HK-2 (cell line): ENCODE results near the gene SDR42E2.
"Not testable (repeated sequence)": the region's sequence is repeated elsewhere in the genome, so short reads cannot be mapped to it uniquely, and the experiment has no call there.

Experiments
- DNase-seq: peaks from one replicate; pipeline ENCODE4 v3.0.0-alpha.2; 2018; ENCODE audit not compliant: unreplicated experiment

The SDR42E2 gene

DNA sequence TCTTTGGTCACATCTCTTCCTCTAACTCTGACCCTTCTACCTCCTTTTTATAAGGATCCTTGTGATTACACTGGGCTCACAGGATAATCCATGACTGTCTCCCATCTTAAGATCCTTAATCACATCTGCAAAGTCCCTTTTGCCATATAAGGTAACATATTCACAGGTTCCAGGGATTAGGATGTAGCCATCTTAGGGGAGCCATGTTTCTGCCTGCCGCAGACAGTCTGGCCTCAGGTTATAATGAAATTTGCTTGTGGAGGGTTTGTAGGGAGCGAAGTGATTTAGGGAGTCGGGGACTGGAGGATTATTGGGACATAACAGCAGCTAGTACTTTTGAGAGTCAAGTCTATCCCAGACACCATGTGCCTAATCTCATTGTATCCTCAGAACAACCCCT, 51.5 kb downstream of the SDR42E2 start:
- DNase-seq = no peak

DNA sequence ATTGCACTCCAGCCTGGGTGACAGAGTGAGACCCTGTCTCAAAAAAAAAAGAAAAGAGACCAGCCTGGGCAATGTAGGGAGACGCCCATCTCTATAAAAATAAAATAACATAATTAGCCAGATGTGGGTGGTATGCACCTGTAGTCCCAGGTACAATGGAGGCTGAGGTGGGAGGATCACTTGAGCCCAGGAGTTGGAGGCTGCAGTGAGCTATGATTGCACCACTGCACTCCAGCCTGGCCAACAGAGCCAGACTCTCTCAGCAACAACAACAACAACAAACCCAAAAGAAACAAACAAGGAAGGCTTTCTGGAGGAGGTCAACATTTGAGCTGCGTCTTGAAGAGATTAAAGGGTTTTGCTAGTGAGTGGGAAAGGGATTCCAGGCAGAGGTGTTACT, 52.1 kb downstream of the SDR42E2 start:
- DNase-seq = no peak

DNA sequence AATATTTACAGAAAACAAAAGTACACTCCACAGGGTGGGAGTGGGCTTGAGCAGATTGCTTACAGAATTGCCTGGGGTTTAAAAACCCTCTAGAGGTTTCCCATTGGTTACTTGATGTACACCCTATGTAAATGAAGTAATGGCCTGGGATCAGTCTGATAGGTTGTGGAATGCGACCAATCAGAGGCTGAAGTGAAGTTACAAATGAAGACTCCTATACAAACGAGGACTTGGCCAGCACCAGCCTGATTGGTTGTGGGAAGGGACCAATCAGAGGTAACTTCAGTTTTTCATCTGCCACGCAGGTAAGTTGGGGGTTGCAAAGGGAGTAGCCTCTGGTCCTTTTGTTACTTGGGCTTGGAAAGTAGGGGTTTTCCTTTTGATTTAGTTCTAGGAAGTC, 52.6 kb downstream of the SDR42E2 start:
- no peak for DNase-seq

DNA sequence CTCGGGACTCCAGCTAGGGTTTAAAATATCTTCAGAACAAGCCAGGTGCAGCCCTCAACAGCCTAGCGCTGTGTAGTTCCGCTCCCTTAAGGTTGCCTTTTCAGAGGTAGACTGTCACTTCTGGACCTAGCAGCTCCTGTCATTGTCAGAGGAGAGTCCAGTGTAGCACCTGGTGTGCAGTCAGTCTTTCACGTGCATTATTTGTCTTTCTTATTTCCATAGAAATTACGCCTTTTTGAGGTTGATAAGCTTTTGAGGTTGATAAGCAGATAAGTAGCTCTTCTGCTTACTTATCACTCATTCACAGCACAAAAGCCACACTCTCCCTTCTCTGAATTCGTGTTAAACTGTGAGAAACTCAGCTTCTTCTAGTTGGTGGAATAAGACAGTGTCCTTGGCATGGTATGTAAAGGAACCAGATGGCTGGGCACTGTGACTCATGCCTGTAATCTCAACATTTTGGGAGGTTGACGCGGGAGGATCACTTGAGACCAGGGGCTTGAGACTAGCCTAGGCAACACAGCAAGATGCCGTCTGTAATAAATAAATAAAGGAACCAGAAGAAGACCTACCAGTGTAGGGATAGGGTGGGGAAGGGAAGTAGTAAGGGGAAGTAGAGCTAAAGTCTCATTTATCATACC, 54.0 kb downstream of the SDR42E2 start:
- no peak for DNase-seq

DNA sequence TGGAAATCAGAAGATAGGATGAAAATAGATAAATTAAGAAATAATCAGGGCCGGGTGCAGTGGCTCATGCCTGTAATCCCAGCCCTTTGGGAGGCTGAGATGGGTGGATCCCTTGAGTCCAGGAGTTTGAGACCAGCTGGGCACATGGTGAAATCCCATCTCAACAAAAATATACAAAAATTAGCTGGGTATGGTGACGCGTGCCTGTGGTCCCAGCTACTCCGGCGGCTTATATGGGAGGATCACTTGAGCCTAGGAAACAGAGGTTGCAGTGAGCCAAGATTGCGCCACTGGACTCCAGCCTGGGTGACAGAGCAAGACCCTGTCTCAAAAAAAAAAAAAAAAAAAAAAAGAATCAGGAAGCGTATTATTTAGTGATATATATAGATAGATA, 54.5 kb downstream of the SDR42E2 start:
- DNase-seq = not testable (repeated sequence)

DNA sequence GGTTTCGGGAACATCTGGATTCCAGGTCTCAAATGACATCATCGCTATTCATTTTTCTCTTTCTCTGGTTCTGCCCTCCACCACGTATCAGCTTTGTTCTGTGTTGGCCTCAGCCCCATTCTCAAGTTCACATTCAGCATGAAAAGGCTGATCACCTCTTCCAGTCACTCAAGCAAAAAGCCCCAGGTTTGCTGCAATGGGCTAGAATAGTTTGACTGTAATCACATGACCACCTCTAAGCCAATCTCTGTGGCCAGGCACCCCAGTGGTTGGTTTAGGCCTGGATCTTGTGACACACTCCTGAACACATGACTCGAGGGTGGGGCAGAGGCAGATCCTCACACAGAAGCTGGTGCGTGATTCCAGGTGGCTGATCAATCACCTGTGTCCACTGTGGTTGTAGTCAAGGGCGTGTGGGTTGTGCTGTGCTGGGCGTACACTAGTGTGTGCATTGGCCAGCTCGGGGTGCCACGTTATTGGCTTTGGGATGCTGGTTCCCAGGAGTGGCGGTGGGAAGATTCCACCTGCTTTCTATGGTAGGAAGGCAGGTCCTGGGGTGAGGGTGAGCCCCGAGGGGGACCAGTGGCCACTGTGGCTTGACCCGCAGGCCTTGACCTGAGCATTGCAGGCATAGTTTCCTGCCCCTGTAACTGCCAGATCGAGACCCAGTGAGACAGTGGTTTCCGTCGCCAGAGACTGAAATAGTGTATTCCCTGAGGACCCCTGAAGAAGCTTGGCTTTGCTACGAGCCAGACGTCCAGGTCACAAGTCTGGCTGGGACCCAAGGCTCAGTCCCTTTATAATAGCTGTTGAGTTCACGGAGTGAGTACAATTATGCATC, 55.8 kb downstream of the SDR42E2 start:
- DNase-seq = peak; percentile 13

DNA sequence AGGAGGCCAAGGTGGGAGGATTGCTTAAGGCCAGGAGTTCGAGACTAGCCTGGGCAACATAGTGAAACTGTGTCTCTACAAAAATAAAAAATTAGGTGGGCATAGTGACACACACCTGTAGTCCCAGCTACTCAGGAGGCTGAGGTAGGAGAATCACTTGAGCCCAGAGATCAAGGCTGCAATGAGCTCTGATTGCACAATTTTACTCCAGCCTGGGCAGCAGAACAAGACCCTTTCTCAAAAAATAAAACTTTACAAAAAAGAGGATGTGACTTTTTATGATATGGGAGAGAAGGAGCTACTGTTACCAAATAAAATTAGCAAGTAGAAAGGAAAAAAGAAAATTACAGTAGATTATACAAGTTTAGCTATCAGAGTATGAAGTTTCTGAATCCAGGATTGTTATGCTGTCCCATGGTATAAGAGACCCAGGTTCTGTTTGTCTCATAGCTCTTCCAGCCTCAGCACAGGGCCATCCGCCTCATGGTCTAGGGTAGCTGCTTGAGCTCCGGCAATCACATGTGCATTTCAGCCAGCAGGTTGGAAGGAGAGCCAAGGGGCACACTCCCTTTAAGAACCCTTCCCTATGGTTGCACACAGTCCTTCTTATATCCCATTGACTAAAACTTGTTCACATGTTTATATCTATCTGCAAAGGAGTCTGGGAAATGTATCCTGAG, 57.2 kb downstream of the SDR42E2 start:
- DNase-seq = no peak

DNA sequence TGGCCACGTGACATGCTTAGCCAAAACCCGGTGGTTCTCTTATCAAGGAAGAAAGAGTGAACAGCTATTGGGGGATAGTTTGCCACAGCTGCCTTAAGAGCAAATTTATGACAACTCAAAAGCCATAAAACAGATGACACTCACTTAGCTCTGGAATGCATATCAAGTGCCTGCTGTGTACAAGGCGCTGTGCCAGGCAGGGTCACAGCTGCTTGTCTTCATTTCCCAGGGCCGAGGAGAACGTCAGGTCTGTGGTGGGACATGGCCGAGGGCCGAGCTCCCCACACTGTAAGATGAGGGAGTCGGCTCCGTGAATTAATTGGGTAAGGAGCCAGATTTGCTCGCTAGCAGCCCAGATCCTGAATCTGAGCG, 57.7 kb downstream of the SDR42E2 start:
- DNase-seq = no peak

DNA sequence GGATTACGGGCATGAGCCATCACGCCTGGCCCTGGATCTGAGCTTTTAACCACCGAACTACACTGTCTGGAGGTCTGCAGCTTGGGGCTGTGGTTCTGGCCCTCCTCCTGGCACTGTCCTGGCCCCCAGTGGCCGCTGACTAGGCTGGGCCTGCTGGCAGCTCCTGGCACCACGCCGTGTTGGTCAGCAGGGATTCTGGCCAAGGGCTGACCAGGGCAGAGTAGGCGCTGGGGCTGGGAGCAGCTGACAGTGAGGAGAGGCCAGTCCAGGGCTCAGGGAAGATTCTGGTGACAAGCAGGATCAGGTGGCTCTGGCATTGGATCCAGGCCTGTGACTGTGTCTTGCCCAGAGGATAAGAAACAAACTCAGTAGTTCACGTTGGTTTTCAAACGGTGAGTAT, 58.4 kb downstream of the SDR42E2 start:
- no peak for DNase-seq

DNA sequence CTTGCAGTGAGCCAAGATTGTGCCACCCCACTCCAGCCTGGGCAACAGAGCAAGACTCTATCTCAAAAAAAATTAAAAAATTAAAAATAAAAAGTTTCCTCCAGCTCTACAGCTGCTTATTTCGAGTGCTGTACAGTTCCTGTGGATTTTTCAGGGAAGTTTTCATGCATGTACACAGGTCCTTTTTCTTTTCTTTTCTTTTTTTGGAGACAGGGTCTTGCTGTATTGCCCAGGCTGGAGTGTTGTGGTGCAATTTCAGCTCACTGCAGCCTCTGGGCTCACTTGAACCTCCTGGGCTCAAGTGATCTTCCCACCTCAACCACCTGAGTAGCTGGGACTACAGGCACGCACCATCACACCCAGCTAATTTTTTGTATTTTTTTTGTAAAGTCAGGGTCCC, 59.7 kb downstream of the SDR42E2 start:
- no peak for DNase-seq

DNA sequence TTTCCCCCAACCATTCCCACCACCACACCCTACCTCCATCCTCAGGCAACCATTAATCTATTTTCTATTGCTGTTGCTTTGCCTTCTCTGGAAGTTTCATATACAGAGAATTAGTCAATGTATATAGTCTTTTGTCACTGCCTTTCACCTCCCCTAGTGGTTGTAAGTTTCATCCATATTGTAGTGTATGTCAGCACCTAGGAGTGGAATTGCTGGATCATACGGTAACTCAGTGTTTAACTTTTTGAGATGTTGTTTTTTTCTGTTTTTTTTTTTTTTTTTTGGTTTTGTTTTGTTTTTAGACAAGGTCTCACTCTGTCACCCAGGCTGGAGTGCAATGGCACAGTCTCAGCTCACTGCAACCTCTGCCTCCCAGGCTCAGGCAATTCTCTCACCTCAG, 60.7 kb downstream of the SDR42E2 start:
- DNase-seq = no peak

DNA sequence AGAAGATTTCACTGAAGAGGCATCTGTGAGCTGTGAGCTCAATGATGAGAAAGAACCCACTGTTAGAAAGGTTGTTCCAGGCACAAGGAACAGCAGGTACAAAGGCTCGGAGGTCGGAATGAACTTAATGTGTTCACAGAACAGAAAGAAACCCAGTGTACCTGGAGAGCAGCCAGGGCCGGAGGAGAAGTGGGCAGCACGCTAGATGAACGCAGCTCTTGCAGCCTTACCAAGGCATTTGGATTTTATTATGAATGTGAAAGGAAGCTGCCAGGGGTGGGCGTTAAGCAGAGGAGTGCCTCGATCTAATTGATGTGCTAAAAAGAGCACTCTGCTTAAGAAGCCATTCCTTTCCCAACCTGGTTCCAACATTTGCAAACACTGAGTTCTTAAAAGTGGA, 62.8 kb downstream of the SDR42E2 start:
- no peak for DNase-seq

DNA sequence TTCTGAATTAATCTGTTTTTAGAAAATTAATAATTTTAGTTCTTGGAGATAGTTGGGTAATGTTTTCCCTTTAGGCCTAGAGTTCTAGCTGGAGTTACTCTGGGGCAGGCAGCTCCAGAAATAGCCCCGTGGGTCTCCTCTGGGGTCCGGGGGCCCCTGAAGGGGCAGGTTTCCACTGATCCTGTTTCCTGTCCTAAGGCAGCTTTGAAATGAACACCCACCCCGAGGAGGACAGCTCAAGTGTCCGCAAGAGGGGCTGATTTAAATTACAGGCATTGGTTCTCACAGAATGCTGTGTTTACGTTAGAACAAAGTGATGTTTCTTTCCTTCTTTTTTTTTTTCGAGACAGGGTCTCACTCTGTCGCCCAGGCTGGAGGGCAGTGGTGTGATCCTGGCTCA, 67.6 kb downstream of the SDR42E2 start:
- no peak for DNase-seq

DNA sequence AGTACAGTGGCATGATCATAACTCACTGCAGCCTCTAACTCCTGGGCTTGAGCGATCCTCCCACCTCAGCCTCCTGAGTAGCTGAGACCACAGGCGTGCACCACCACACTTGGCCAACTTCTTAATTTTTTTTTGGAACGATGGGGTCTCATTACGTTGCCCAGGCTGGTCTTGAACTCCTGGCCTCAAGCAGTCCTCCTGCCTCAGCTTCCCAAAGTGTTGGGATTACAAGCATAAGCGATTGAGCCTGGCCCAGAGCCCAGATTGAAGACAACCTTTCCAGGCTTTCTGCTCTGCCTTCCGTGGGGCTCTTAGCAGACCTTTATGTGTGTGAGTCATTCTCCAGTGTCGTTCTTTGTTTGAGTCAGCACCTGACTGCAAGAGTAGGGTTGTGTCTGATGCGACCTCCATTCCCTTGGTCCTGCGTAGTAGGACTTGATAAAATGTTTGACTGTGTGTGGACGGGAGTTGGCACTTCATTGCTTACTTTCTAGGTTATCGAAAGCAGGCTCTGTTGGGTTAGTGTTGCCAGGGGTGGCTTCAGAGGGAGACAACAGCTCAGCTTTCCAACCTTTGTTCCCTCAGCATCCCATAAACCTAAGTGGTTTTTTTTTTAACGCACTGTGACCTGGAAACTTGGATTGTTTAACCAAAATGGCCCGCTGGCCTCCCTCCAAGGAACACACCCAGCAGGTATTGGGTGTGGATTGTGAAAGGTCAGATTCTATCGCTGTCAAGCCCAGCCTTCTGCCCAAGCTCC, 70.2 kb downstream of the SDR42E2 start:
- peak; percentile 8 for DNase-seq

DNA sequence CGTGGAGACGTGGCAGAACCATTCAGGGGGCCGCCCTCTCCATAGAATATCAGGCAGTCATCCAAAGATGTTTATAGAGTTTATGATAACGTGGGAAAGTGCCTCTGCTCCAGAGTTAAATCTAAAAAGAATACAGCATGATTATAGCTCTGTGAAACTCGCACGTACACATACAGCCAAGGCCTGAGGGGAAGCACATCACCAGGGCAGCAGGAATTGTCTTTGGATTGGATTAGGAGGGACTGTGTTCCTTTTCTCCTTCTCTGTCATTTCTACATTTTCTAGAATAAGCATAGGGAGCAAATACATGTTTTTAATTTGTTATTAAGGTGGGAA, 70.7 kb downstream of the SDR42E2 start:
- no peak for DNase-seq

DNA sequence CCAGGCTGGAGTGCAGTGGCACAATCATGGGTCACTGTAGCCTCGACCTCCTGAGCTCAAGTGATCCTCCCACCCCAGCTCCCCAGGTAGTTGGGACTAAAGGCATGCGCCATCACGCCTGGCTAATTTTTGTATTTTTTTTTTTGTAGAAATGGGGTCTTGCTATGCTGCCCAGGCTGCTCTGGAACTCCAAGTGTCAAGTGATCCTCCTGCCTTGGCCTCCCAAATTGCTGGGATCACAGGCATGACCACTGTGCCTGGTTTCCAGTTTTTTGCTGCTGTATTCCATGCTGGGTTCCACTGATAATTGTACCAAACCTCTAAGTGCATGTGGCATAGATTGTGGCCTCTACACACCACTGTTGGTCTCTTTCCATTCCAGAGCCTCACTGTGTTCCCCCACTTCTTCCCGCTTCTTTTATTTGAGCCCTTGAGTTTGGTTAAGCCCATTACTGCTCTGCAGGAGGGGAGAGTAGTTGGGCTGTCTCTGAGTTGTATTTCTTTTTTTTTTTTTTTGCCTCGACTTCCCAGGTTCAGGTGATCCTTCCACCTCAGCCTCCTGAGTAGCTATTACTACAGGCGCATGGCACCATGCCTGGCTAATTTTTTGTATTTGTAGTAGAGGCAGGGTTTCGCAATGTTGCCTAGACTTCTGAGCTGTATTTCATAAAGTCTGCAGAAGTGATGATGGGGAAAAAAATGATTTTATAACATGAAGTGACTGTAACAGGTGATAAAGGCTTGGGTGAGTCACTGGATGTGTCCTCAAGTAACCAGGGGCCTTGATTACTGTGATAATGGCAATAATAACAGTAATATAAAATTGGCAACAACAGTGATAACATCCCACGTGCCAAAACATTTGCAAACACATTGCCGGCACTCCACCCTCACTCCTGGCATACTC, 73.8 kb downstream of the SDR42E2 start:
- no peak for DNase-seq

DNA sequence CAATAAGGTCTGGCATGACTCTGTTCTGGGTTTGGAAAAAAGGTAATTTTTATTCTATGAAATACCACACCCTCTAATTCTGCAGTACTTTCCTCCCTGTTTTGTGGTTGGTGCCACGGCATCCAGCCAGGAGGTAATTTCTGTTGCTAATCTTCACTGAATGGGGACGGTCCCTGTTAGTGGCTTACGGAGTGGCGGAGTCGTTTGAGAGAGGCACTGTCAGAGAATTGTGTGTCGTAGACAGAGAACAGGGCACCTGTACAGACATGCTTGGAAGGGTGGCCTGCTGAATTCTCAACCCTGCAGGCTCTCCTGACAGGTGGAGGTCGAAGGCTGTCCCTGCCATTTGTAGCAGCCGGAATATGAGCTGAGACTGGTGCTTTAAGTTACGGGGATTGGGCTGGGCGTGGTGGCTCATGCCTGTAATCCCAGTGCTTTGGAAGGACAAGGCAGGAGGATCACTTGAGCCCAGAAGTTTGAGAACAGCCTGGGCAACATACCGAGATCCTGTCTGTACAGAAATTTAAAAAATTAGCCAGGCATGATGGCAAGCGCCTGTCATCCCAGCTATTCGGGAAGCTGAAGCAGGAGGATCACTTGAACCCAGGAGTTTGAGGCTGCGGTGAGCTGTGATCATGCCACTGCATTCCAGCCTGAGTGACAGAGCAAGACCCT, 77.0 kb downstream of the SDR42E2 start:
- no peak for DNase-seq

DNA sequence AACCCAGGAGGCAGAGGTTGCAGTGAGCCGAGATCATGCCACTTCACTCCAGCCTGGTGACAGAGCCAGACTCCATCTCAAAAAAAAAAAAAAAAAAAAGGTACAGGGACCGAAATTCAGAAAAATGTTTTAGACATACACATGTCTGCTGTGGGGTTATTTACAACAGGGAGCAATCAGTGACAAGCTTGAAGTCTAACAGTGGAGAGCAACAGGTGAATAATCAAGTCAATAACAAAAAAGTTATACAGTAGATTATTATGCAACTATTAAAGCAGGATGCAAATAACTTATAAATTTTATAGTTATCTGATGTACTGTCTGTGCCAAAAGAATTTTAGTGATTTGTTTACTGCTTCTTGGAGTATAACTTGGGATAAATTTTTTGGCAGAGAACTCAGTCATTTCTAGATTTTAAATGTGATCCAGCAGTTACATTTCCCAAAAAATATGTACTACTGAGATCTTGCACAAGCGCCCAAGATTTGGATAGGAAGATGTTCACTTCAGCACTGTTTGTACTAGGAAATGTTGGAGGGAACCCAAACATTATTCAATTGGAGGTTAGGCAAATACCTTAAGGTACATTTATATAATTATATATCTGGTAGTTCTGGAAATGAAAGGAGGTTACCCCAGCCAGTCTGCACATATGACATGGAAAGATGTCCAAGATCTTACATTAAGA, 77.9 kb downstream of the SDR42E2 start:
- no peak for DNase-seq
